Suprapubic skin (tissue), 4 donors: ENCODE measurements around the gene PPRC1. TPM values are rescaled to one million over a fixed set of nuclear protein-coding genes. Genes with fewer than 3 reads are reported as not detected.
"Not testable (repeated sequence)": the region's sequence is repeated elsewhere in the genome, so short reads cannot be mapped to it uniquely, and the experiment has no call there.

Source experiments
- DNase-seq, 2 donors: peaks; one replicate each; pipeline ENCODE4 v3.0.0-alpha.2; 2019; ENCODE audit warnings: low spot score in 2 of 2
- H3K27ac ChIP-seq: fragments of 200-600 bp; sonication (generic); one replicate; pipeline ENCODE4 v1.5.1; 2019
- H3K27me3 ChIP-seq: fragments of 200-600 bp; sonication (generic); one replicate; pipeline ENCODE4 v1.5.1; 2019
- H3K36me3 ChIP-seq: fragments of 200-600 bp; sonication (generic); one replicate; pipeline ENCODE4 v1.5.1; 2019
- H3K4me1 ChIP-seq: fragments of 200-600 bp; sonication (generic); one replicate; pipeline ENCODE4 v1.5.1; 2019
- H3K4me3 ChIP-seq: fragments of 200-600 bp; sonication (generic); one replicate; pipeline ENCODE4 v1.5.1; 2019; ENCODE audit warnings: mild to moderate bottlenecking
- H3K9me3 ChIP-seq: fragments of 200-600 bp; sonication (generic); one replicate; pipeline ENCODE4 v1.5.1; 2019
- CTCF ChIP-seq, 2 donors: fragments of 200-600 bp in 1 of 2; fragments of 450-650 bp in 1 of 2; sonication (generic) in 1 of 2; IDR thresholded peaks; one replicate each; pipeline ENCODE4 v1.5.1; 2016 to 2019; ENCODE audit warnings: antibody characterized with exemption in 2 of 2, mild to moderate bottlenecking in 1 of 2, moderate library complexity in 1 of 2
- EP300 ChIP-seq: sonication (generic); formaldehyde crosslinking; IDR thresholded peaks from one replicate; pipeline ENCODE4 v1.6.1; 2017; ENCODE audit warnings: antibody characterized with exemption
- POLR2A ChIP-seq, 2 donors: fragments of 450-650 bp; IDR thresholded peaks; one replicate each; pipeline ENCODE4 v1.6.1; 2017; ENCODE audit warnings: antibody characterized with exemption in 2 of 2, mild to moderate bottlenecking in 2 of 2, moderate library complexity in 2 of 2
- POLR2AphosphoS5 ChIP-seq, 3 donors: sonication (generic); formaldehyde crosslinking; IDR thresholded peaks; one replicate each; pipeline ENCODE4 v1.6.1; 2017; ENCODE audit warnings: antibody characterized with exemption in 3 of 3
- WGBS: methylation state at CpG from one replicate; pipeline ENCODE4 v1.1.5; 2018; 5-methylcytosine and 5-hydroxymethylcytosine counted together
- total RNA-seq, 4 donors: library from RNA; depleted of rRNA; stranded (reverse); fragments of >200 nt; gene quantifications; one replicate each; pipeline ENCODE4 v1.1.0, GENCODE V29; 2016

The PPRC1 gene
- total RNA-seq, 4 donors from 2014 or later: 42.6 to 80.0 (median 55.2) TPM

DNA sequence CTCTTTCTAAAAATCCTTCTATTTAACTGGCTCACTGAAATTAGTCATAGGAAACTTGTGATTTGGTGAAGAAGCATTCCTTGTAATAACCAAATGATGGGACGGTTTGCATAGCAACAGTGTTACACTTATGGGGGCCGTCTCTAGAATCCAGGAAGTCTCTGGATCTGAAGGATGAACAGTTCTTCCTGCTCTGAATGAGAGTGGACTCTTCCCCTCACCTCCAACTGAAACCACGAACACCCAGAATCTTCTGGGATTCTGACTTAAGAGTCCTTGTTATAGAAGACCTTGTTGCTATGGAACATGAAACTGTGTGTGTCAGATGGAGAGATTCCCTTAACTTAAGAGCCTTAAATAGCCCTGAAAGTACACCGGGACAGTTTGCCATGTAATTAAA, 42.6 kb downstream of the PPRC1 start:
- Histone ChIP-seq H3K27ac (no peak overlapping the region), H3K9me3 (no peaks in the 10 kb centered on the region), H3K4me3 (no peak overlapping the region), H3K36me3 (no peaks in the 10 kb centered on the region), H3K27me3 (peaks cover 8% of the 10 kb centered on the region), H3K4me1 (no peaks in the 10 kb centered on the region)
- WGBS: 55% methylated on average over 4 of the region's 4 CpGs
- no peak for TF ChIP-seq EP300
- TF ChIP-seq POLR2A (IDR thresholded peaks at IDR 0.05): no peak
- no peak for TF ChIP-seq CTCF (IDR thresholded peaks at IDR 0.05)
- no peak for TF ChIP-seq POLR2AphosphoS5 (IDR thresholded peaks at IDR 0.05)
- DNase-seq: no peak

GRCh38 chr10:102184606-102185005, 51.8 kb downstream of the PPRC1 start:
- TF ChIP-seq POLR2A (IDR thresholded peaks at IDR 0.05) (no peak), CTCF (IDR thresholded peaks at IDR 0.05) (no peak), POLR2AphosphoS5 (IDR thresholded peaks at IDR 0.05) (no peak), EP300 (no peak)
- H3K27ac ChIP-seq: no peak overlapping the region
- DNase-seq: no peak
- H3K4me3 ChIP-seq: no peak overlapping the region
- H3K36me3 ChIP-seq: no peaks in the 10 kb centered on the region
- no peaks in the 10 kb centered on the region for H3K4me1 ChIP-seq
- H3K9me3 ChIP-seq: no peaks in the 10 kb centered on the region
- no peaks in the 10 kb centered on the region for H3K27me3 ChIP-seq
- 89% methylated on average over 2 of the region's 2 CpGs for WGBS

- WGBS: 69% methylated on average over 2 of the region's 2 CpGs
- H3K36me3 ChIP-seq: no peaks in the 10 kb centered on the region
- TF ChIP-seq POLR2A (IDR thresholded peaks at IDR 0.05) (no peak), POLR2AphosphoS5 (IDR thresholded peaks at IDR 0.05) (no peak), CTCF (IDR thresholded peaks at IDR 0.05) (no peak), EP300 (no peak)
- H3K27me3 ChIP-seq: no peaks in the 10 kb centered on the region
- no peaks in the 10 kb centered on the region for H3K9me3 ChIP-seq
- no peak for DNase-seq
- no peak overlapping the region for H3K4me3 ChIP-seq
- H3K27ac ChIP-seq: no peak overlapping the region
- no peaks in the 10 kb centered on the region for H3K4me1 ChIP-seq
Observed at GRCh38 chr10:102185272-102185671, 52.4 kb downstream of the PPRC1 start.

GRCh38 chr10:102185811-102186527, 53.1 kb downstream of the PPRC1 start:
- 68% methylated on average over 15 of the region's 15 CpGs for WGBS
- TF ChIP-seq POLR2AphosphoS5 (IDR thresholded peaks at IDR 0.05): no peak
- TF ChIP-seq EP300: no peak
- no peak for TF ChIP-seq CTCF (IDR thresholded peaks at IDR 0.05)
- TF ChIP-seq POLR2A (IDR thresholded peaks at IDR 0.05): no peak

GRCh38 chr10:102188298-102188940, 55.6 kb downstream of the PPRC1 start:
- Histone ChIP-seq H3K27ac (no peak overlapping the region), H3K4me1 (no peaks in the 10 kb centered on the region), H3K9me3 (no peaks in the 10 kb centered on the region), H3K27me3 (no peaks in the 10 kb centered on the region), H3K36me3 (no peaks in the 10 kb centered on the region), H3K4me3 (no peak overlapping the region)
- DNase-seq: no peak
- WGBS: 78% methylated on average over 2 of the region's 3 CpGs
- TF ChIP-seq CTCF (IDR thresholded peaks at IDR 0.05) (no peak), POLR2AphosphoS5 (IDR thresholded peaks at IDR 0.05) (no peak), POLR2A (IDR thresholded peaks at IDR 0.05) (no peak), EP300 (no peak)

More at GRCh38 chr10:102185811-102186527, 53.1 kb downstream of the PPRC1 start:
- no peak overlapping the region for H3K4me3 ChIP-seq
- no peak overlapping the region for H3K27ac ChIP-seq
- H3K36me3 ChIP-seq: no peaks in the 10 kb centered on the region
- no peaks in the 10 kb centered on the region for H3K27me3 ChIP-seq
- H3K9me3 ChIP-seq: no peaks in the 10 kb centered on the region
- H3K4me1 ChIP-seq: no peaks in the 10 kb centered on the region
- DNase-seq: no peak

- not testable (repeated sequence) for DNase-seq, H3K4me1 ChIP-seq, H3K4me3 ChIP-seq, H3K27me3 ChIP-seq, H3K9me3 ChIP-seq, H3K36me3 ChIP-seq, H3K27ac ChIP-seq
- 64% methylated on average over 7 of the region's 7 CpGs for WGBS
Observed at GRCh38 chr10:102188941-102189898, 56.4 kb downstream of the PPRC1 start.
